ENCODE measurements around the gene AGMO.

GRCh38 chr7:15555381-15555859 lies 6.4 kb downstream of the AGMO start:
- TF ChIP-seq, protein P1, sequence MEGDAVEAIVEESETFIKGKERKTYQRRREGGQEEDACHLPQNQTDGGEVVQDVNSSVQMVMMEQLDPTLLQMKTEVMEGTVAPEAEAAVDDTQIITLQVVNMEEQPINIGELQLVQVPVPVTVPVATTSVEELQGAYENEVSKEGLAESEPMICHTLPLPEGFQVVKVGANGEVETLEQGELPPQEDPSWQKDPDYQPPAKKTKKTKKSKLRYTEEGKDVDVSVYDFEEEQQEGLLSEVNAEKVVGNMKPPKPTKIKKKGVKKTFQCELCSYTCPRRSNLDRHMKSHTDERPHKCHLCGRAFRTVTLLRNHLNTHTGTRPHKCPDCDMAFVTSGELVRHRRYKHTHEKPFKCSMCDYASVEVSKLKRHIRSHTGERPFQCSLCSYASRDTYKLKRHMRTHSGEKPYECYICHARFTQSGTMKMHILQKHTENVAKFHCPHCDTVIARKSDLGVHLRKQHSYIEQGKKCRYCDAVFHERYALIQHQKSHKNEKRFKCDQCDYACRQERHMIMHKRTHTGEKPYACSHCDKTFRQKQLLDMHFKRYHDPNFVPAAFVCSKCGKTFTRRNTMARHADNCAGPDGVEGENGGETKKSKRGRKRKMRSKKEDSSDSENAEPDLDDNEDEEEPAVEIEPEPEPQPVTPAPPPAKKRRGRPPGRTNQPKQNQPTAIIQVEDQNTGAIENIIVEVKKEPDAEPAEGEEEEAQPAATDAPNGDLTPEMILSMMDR (conservative IDR thresholded peaks at IDR 0.05 in 1 of 2, IDR thresholded peaks at IDR 0.05 in 1 of 2; ENCODE audit: extremely low read depth in 1 of 2, insufficient read depth in 1 of 2, low read depth in 1 of 2, low read length in 2 of 2), result no peak
- no peak for TF ChIP-seq EZH2 (IDR thresholded peaks at IDR 0.05; ENCODE audit: borderline replicate concordance, low read length)
